ENCODE results near the gene MADD. TPM values are rescaled to one million over a fixed set of nuclear protein-coding genes. Genes with fewer than 3 reads are reported as not detected.

MADD gene
- total RNA-seq, 3 donors from 2014 or later = 43.3 to 56.5 (median 46.6) TPM

GRCh38 chr11:47326198-47326597, 56.3 kb downstream of the MADD start:
- Histone ChIP-seq H3K9me3 (no peaks in the 10 kb centered on the region), H3K36me3 (no peaks in the 10 kb centered on the region), H3K4me3 (no peak overlapping the region), H3K27ac (no peak overlapping the region), H3K27me3 (no peaks in the 10 kb centered on the region), H3K4me1 (no peaks in the 10 kb centered on the region)
- DNase-seq (ENCODE audit: low spot score in 2 of 2) = no peak
- TF ChIP-seq POLR2AphosphoS5 (IDR thresholded peaks at IDR 0.05) (no peak), CTCF (IDR thresholded peaks at IDR 0.05) (no peak), POLR2A (IDR thresholded peaks at IDR 0.05) (no peak)
- intact Hi-C loops (cut with DNase I; ENCODE audit: low total_unique reads) = no loop called here

- Histone ChIP-seq H3K36me3 (no peaks in the 10 kb centered on the region), H3K27ac (no peak overlapping the region), H3K9me3 (no peaks in the 10 kb centered on the region), H3K4me3 (no peak overlapping the region), H3K27me3 (no peaks in the 10 kb centered on the region), H3K4me1 (no peaks in the 10 kb centered on the region)
- intact Hi-C loops (cut with DNase I; ENCODE audit: low total_unique reads) = no loop called here
- TF ChIP-seq CTCF (IDR thresholded peaks at IDR 0.05) (no peak), POLR2A (IDR thresholded peaks at IDR 0.05) (no peak), POLR2AphosphoS5 (IDR thresholded peaks at IDR 0.05) (no peak)
- no peak for DNase-seq (ENCODE audit: low spot score in 2 of 2)
These were observed 57.1 kb downstream of the MADD start for GRCh38 chr11:47327025-47327424.

- Histone ChIP-seq H3K27ac (no peak overlapping the region), H3K4me1 (no peaks in the 10 kb centered on the region), H3K9me3 (no peaks in the 10 kb centered on the region), H3K4me3 (no peak overlapping the region), H3K27me3 (no peaks in the 10 kb centered on the region), H3K36me3 (no peaks in the 10 kb centered on the region)
- TF ChIP-seq POLR2AphosphoS5 (IDR thresholded peaks at IDR 0.05) (no peak), POLR2A (IDR thresholded peaks at IDR 0.05) (no peak), CTCF (IDR thresholded peaks at IDR 0.05) (no peak)
- DNase-seq (ENCODE audit: low spot score in 2 of 2) = no peak
- intact Hi-C loops (cut with DNase I; ENCODE audit: low total_unique reads) = no loop called here
These were observed 58.0 kb downstream of the MADD start for GRCh38 chr11:47327949-47328348.

- Histone ChIP-seq H3K4me3 (no peak overlapping the region), H3K9me3 (no peaks in the 10 kb centered on the region), H3K4me1 (no peaks in the 10 kb centered on the region), H3K27ac (peak overlapping the region; percentile 38 to 54), H3K27me3 (no peaks in the 10 kb centered on the region), H3K36me3 (no peaks in the 10 kb centered on the region)
- DNase-seq (ENCODE audit: low spot score in 2 of 2) = no peak
- TF ChIP-seq POLR2A (IDR thresholded peaks at IDR 0.05) = no peak
- TF ChIP-seq POLR2AphosphoS5 (IDR thresholded peaks at IDR 0.05) = no peak
- TF ChIP-seq CTCF (IDR thresholded peaks at IDR 0.05) = no peak
- intact Hi-C loops (cut with DNase I; ENCODE audit: low total_unique reads) = no loop called here
These were observed 58.8 kb downstream of the MADD start for GRCh38 chr11:47328449-47329390.

- Histone ChIP-seq H3K27ac (peak overlapping the region in 1 of 2 donors; percentile 54), H3K9me3 (no peaks in the 10 kb centered on the region), H3K36me3 (no peaks in the 10 kb centered on the region), H3K4me3 (no peak overlapping the region), H3K27me3 (no peaks in the 10 kb centered on the region), H3K4me1 (no peaks in the 10 kb centered on the region)
- DNase-seq (ENCODE audit: low spot score in 2 of 2) = no peak
- TF ChIP-seq CTCF (IDR thresholded peaks at IDR 0.05) (no peak), POLR2A (IDR thresholded peaks at IDR 0.05) (no peak), POLR2AphosphoS5 (IDR thresholded peaks at IDR 0.05) (no peak)
- intact Hi-C loops (cut with DNase I; ENCODE audit: low total_unique reads) = no loop called here
These were observed 59.6 kb downstream of the MADD start for GRCh38 chr11:47329431-47329986.
